Loucy (cell line): ENCODE results near the gene SLC24A2.

Source experiments
- H2AFZ ChIP-seq: fragments of 200-600 bp; sonication (generic); 2 replicates; pipeline ENCODE4 v1.6.0; 2016; ENCODE audit warnings: antibody characterized with exemption, mild to moderate bottlenecking, low read length, moderate library complexity
- H3F3A ChIP-seq: fragments of 200-600 bp; 2 replicates; pipeline ENCODE4 v1.6.0; 2016; ENCODE audit warnings: antibody characterized with exemption, low read depth, mild to moderate bottlenecking
- H3K27me3 ChIP-seq: fragments of 200-600 bp; sonication (generic); 2 replicates; pipeline ENCODE4 v1.6.1; 2014; ENCODE audit warnings: low read length, mild to moderate bottlenecking; ENCODE audit not compliant: insufficient read depth, poor library complexity, severe bottlenecking
- H3K36me3 ChIP-seq: fragments of 200-600 bp; sonication (generic); 2 replicates; pipeline ENCODE4 v1.6.1; 2016; ENCODE audit warnings: low read length; ENCODE audit not compliant: insufficient read depth
- H3K4me1 ChIP-seq: fragments of 200-600 bp; sonication (generic); 2 replicates; pipeline ENCODE4 v1.5.1; 2014; ENCODE audit warnings: low read length, mild to moderate bottlenecking; ENCODE audit not compliant: insufficient read depth, poor library complexity, severe bottlenecking
- H3K4me2 ChIP-seq: fragments of 200-600 bp; sonication (generic); 2 replicates; pipeline ENCODE4 v1.6.0; 2014; ENCODE audit warnings: antibody characterized with exemption, low read length, low read depth, mild to moderate bottlenecking; ENCODE audit not compliant: poor library complexity, severe bottlenecking
- H3K4me3 ChIP-seq: fragments of 200-600 bp; sonication (generic); 2 replicates; pipeline ENCODE4 v1.5.1; 2014; ENCODE audit warnings: low read length, mild to moderate bottlenecking, mixed read lengths; ENCODE audit not compliant: poor library complexity, severe bottlenecking
- H3K79me2 ChIP-seq: fragments of 200-600 bp; sonication (generic); 2 replicates; pipeline ENCODE4 v1.6.1; 2014; ENCODE audit warnings: low read length; ENCODE audit not compliant: insufficient read depth
- H3K9ac ChIP-seq: fragments of 200-600 bp; sonication (generic); 2 replicates; pipeline ENCODE4 v1.6.0; 2014; ENCODE audit warnings: mild to moderate bottlenecking, low read depth, low read length, moderate library complexity; ENCODE audit not compliant: poor library complexity, severe bottlenecking
- H3K9me2 ChIP-seq: fragments of 200-600 bp; sonication (generic); replicated peaks from 2 replicates; pipeline ENCODE4 v1.6.1; 2016; ENCODE audit warnings: low read depth, low read length, mixed read lengths
- H3K9me3 ChIP-seq: fragments of 200-600 bp; sonication (generic); 2 replicates; pipeline ENCODE4 v1.6.1; 2014; ENCODE audit warnings: mild to moderate bottlenecking, antibody characterized with exemption, low read length, low read depth; ENCODE audit not compliant: insufficient read depth
- H4K20me1 ChIP-seq: fragments of 200-600 bp; sonication (generic); 2 replicates; pipeline ENCODE4 v1.6.0; 2014; ENCODE audit warnings: antibody characterized with exemption, low read length, mild to moderate bottlenecking; ENCODE audit not compliant: insufficient read depth, poor library complexity, severe bottlenecking
- EZH2phosphoT487 ChIP-seq: fragments of 200-600 bp; IDR thresholded peaks from 2 replicates; pipeline ENCODE4 v1.6.1; 2018; ENCODE audit warnings: antibody characterized with exemption, mild to moderate bottlenecking, moderate library complexity, borderline replicate concordance
- TF ChIP-seq, protein P1 (sequence below): fragments of 200-600 bp; sonication (generic); conservative IDR thresholded peaks from 2 replicates; pipeline ENCODE4 v1.5.1; 2014; ENCODE audit warnings: mild to moderate bottlenecking, antibody characterized with exemption, low read length

Gene SLC24A2

DNA sequence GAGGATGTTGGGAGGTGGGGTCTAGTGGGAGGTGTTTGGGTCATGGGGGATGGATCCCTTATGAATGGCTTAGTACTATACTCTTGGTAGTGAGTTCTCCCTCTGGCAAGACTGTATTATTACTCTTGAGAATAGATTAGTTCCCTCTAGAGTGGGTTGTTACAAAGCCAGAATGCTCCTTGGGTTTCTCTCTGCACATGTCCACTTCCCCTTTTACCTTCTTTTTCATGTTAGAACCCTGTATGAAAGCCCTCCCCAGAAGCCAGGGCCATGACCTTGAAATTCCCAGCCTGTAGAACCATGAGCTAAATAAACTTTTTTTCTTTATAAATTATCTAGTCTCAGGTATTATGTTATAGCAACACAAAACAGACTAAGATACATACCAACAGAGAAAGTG is 31.1 kb downstream of the SLC24A2 start:
- Histone ChIP-seq H3F3A (no peaks in the 10 kb centered on the region), H3K36me3 (no peaks in the 10 kb centered on the region), H3K9ac (no peak overlapping the region), H3K4me2 (no peak overlapping the region), H3K79me2 (no peaks in the 10 kb centered on the region), H3K9me2 (no peaks in the 10 kb centered on the region), H3K9me3 (no peaks in the 10 kb centered on the region), H4K20me1 (no peaks in the 10 kb centered on the region), H2AFZ (no peak overlapping the region), H3K4me3 (no peak overlapping the region), H3K27me3 (no peaks in the 10 kb centered on the region), H3K4me1 (no peaks in the 10 kb centered on the region)
- TF ChIP-seq EZH2phosphoT487: no peak
- TF ChIP-seq, protein P1, sequence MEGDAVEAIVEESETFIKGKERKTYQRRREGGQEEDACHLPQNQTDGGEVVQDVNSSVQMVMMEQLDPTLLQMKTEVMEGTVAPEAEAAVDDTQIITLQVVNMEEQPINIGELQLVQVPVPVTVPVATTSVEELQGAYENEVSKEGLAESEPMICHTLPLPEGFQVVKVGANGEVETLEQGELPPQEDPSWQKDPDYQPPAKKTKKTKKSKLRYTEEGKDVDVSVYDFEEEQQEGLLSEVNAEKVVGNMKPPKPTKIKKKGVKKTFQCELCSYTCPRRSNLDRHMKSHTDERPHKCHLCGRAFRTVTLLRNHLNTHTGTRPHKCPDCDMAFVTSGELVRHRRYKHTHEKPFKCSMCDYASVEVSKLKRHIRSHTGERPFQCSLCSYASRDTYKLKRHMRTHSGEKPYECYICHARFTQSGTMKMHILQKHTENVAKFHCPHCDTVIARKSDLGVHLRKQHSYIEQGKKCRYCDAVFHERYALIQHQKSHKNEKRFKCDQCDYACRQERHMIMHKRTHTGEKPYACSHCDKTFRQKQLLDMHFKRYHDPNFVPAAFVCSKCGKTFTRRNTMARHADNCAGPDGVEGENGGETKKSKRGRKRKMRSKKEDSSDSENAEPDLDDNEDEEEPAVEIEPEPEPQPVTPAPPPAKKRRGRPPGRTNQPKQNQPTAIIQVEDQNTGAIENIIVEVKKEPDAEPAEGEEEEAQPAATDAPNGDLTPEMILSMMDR: no peak

GRCh38 chr9:19754921-19755320 is 33.9 kb downstream of the SLC24A2 start:
- H3K27me3 ChIP-seq: no peaks in the 10 kb centered on the region
- no peaks in the 10 kb centered on the region for H3K79me2 ChIP-seq
- no peak overlapping the region for H3K9ac ChIP-seq
- no peaks in the 10 kb centered on the region for H3F3A ChIP-seq
- no peak overlapping the region for H2AFZ ChIP-seq
- no peak overlapping the region for H3K4me2 ChIP-seq
- H3K4me3 ChIP-seq: no peak overlapping the region
- H3K9me2 ChIP-seq: no peaks in the 10 kb centered on the region
- TF ChIP-seq EZH2phosphoT487: no peak
- TF ChIP-seq, protein P1: no peak
- no peaks in the 10 kb centered on the region for H3K36me3 ChIP-seq
- no peaks in the 10 kb centered on the region for H3K4me1 ChIP-seq
- H4K20me1 ChIP-seq: no peaks in the 10 kb centered on the region
- no peaks in the 10 kb centered on the region for H3K9me3 ChIP-seq

GRCh38 chr9:19748278-19749126 is 40.3 kb downstream of the SLC24A2 start:
- Histone ChIP-seq H3K79me2 (no peaks in the 10 kb centered on the region), H3K4me2 (no peak overlapping the region), H3K27me3 (no peaks in the 10 kb centered on the region), H2AFZ (no peak overlapping the region), H4K20me1 (no peaks in the 10 kb centered on the region), H3K4me1 (no peaks in the 10 kb centered on the region), H3K9ac (no peak overlapping the region), H3K9me3 (no peaks in the 10 kb centered on the region), H3K9me2 (no peaks in the 10 kb centered on the region), H3F3A (no peaks in the 10 kb centered on the region), H3K4me3 (no peak overlapping the region), H3K36me3 (no peaks in the 10 kb centered on the region)
- no peak for TF ChIP-seq EZH2phosphoT487
- TF ChIP-seq, protein P1: no peak
